HepG2 (cell line): ENCODE results near the gene CTNNA3.

Source experiments
- ATF3 ChIP-seq: sonication (generic); formaldehyde crosslinking; IDR thresholded peaks from 2 replicates; pipeline ENCODE4 v1.4.0; 2020; ENCODE audit warnings: missing genetic modification reagents
- DR1 ChIP-seq: sonication (generic); formaldehyde crosslinking; IDR thresholded peaks from 2 replicates; pipeline ENCODE4 v1.8.0; 2021; ENCODE audit warnings: mild to moderate bottlenecking, missing genetic modification reagents, inconsistent platforms
- FIP1L1 ChIP-seq: fragments of 200-400 bp; formaldehyde crosslinking; IDR thresholded peaks from 2 replicates; pipeline ENCODE4 v1.6.1; 2018; ENCODE audit warnings: low read depth, mild to moderate bottlenecking, low read length, moderate library complexity, borderline replicate concordance; ENCODE audit not compliant: insufficient read depth
- HBP1 ChIP-seq: IDR thresholded peaks from 2 replicates; pipeline ENCODE4 v1.6.1; 2016; ENCODE audit warnings: low read depth, control low read depth
- HDAC2 ChIP-seq: sonication (generic); formaldehyde crosslinking; IDR thresholded peaks from 2 replicates; pipeline ENCODE4 v1.4.0; 2020; ENCODE audit warnings: missing genetic modification reagents
- KDM1A ChIP-seq: IDR thresholded peaks from 2 replicates; pipeline ENCODE4 v1.6.1; 2016; ENCODE audit warnings: missing compliant biosample characterization
- NFATC3 ChIP-seq: sonication (generic); formaldehyde crosslinking; IDR thresholded peaks from 2 replicates; pipeline ENCODE4 v1.5.1; 2020; ENCODE audit warnings: mild to moderate bottlenecking, missing genetic modification reagents
- POLR2A ChIP-seq, 2 experiments: IDR thresholded peaks; 2 replicates each; pipeline ENCODE4 v1.6.1; 2011; ENCODE audit warnings: low read depth in 2 of 2, low read length in 2 of 2, mild to moderate bottlenecking in 1 of 2, moderate library complexity in 1 of 2; ENCODE audit not compliant: insufficient read depth in 1 of 2
- SP2 ChIP-seq: sonication (generic); formaldehyde crosslinking; IDR thresholded peaks from 2 replicates; pipeline ENCODE4 v1.5.1; 2020; ENCODE audit warnings: mild to moderate bottlenecking, missing genetic modification reagents
- TBX2 ChIP-seq: sonication (generic); formaldehyde crosslinking; IDR thresholded peaks from 2 replicates; pipeline ENCODE4 v1.5.0; 2020; ENCODE audit warnings: missing genetic modification reagents, mild to moderate bottlenecking, borderline replicate concordance
- ZNF18 ChIP-seq: sonication (generic); formaldehyde crosslinking; IDR thresholded peaks from 2 replicates; pipeline ENCODE4 v1.8.0; 2022; ENCODE audit warnings: mild to moderate bottlenecking, missing genetic modification reagents; ENCODE audit not compliant: insufficient replicate concordance
- ZNF501 ChIP-seq: sonication (generic); formaldehyde crosslinking; IDR thresholded peaks from 2 replicates; pipeline ENCODE4 v1.5.1; 2020; ENCODE audit warnings: mild to moderate bottlenecking, moderate library complexity, missing genetic modification reagents
- ZNF788 ChIP-seq: sonication (generic); formaldehyde crosslinking; IDR thresholded peaks from 2 replicates; pipeline ENCODE4 v1.5.0; 2020; ENCODE audit warnings: mild to moderate bottlenecking, missing genetic modification reagents, borderline replicate concordance

GRCh38 chr10:67144530-67144929 lies 551.5 kb downstream of the CTNNA3 start:
- TF ChIP-seq ZNF18 (no peak), HBP1 (CRISPR knock-in tag) (no peak), ATF3 (CRISPR knock-in tag) (no peak), POLR2A (IDR thresholded peaks at IDR 0.05; ENCODE audit: insufficient read depth in 1 of 2, low read depth in 2 of 2, low read length in 2 of 2) (no peak), ZNF788 (CRISPR knock-in tag) (no peak), SP2 (CRISPR knock-in tag) (no peak), NFATC3 (CRISPR knock-in tag) (no peak), DR1 (CRISPR knock-in tag) (no peak), ZNF501 (CRISPR knock-in tag) (no peak), HDAC2 (CRISPR knock-in tag) (no peak), TBX2 (no peak), FIP1L1 (no peak), KDM1A (CRISPR knock-in tag) (no peak)
